GM12878 (cell line): Measurements from ENCODE around the gene ARAP1. TPM values are rescaled to one million over a fixed set of nuclear protein-coding genes. Genes with fewer than 3 reads are reported as not detected.

Experiments used
- ATAC-seq: fragments of 200-7000 bp; cut with Tn5 transposase; 3 replicates; pipeline ENCODE4 v1.9.1; 2020; ENCODE audit warnings: mild to moderate bottlenecking, moderate library complexity
- BruUV-seq: library from RNA; stranded (reverse); fragments of 400-500 nt; replicated peaks from 2 replicates; lab custom pipeline; 2021; lab: Mats Ljungman, UMichigan
- CTCF ChIA-PET: fragments of 300-600 bp; sonication (Branson Sonifier 250); formaldehyde crosslinking; extraction: SDS; loops from one replicate; lab custom pipeline; 2021; ENCODE audit warnings: inconsistent platforms; lab: Yijun Ruan, JAX
- POLR2A ChIA-PET: fragments of 350-600 bp; formaldehyde crosslinking; extraction: SDS; loops from one replicate; lab custom pipeline; 2021; ENCODE audit warnings: inconsistent platforms; lab: Charles Lee
- RAD21 ChIA-PET: fragments of 300-600 bp; sonication (Branson Sonifier 250); formaldehyde crosslinking; loops from one replicate; lab custom pipeline; 2023; ENCODE audit warnings: antibody characterized with exemption; ENCODE audit not compliant: unreplicated experiment; lab: Charles Lee
- SMC1A ChIA-PET: fragments of 300-600 bp; sonication (Branson Sonifier 250); formaldehyde crosslinking; loops from one replicate; lab custom pipeline; 2023; ENCODE audit not compliant: unreplicated experiment, uncharacterized antibody; lab: Charles Lee
- DNase-seq: peaks from one replicate; pipeline ENCODE4 v3.0.0-alpha.2; 2011; ENCODE audit warnings: low read depth, low spot score
- FAIRE-seq: peaks from 3 replicates; lab custom pipeline; 2011; peaks lifted over from hg19 to GRCh38; lab: Jason Lieb, UNC
- H2AFZ ChIP-seq: 2 replicates; pipeline ENCODE4 v1.6.0; 2011; ENCODE audit warnings: low read depth, low read length, control low read depth; ENCODE audit not compliant: control insufficient read depth
- H3K27ac ChIP-seq: 2 replicates; pipeline ENCODE4 v1.5.1; 2011; ENCODE audit warnings: control low read depth; ENCODE audit not compliant: control insufficient read depth, insufficient read depth
- H3K27me3 ChIP-seq, 2 experiments: replicated peaks in 1 of 2; 2 replicates each; pipeline versions ENCODE4 v1.6.0 to v1.6.1; 2011; ENCODE audit warnings: low read length in 1 of 2; ENCODE audit not compliant: control insufficient read depth in 2 of 2, insufficient read depth in 2 of 2
- H3K36me3 ChIP-seq, 2 experiments: 2 replicates each; pipeline ENCODE4 v1.5.1; 2011; ENCODE audit warnings: low read length in 1 of 2; ENCODE audit not compliant: control insufficient read depth in 2 of 2, insufficient read depth in 2 of 2
- H3K4me1 ChIP-seq: 2 replicates; pipeline ENCODE4 v1.6.1; 2011; ENCODE audit warnings: mild to moderate bottlenecking, low read length, moderate library complexity, mixed read lengths; ENCODE audit not compliant: control insufficient read depth, insufficient read depth
- H3K4me2 ChIP-seq: 2 replicates; pipeline ENCODE4 v1.6.0; 2011; ENCODE audit warnings: control low read depth; ENCODE audit not compliant: control insufficient read depth, insufficient read depth
- H3K4me3 ChIP-seq: fragments of 200-600 bp; sonication (generic); 2 replicates; pipeline ENCODE4 v1.5.1; 2016
- H3K79me2 ChIP-seq: 2 replicates; pipeline ENCODE4 v1.6.0; 2011; ENCODE audit warnings: low read length; ENCODE audit not compliant: control insufficient read depth, insufficient read depth
- H3K9ac ChIP-seq: 2 replicates; pipeline ENCODE4 v1.8.0; 2011; ENCODE audit warnings: low read length, control low read depth, mixed read lengths; ENCODE audit not compliant: control insufficient read depth, insufficient read depth
- H3K9me3 ChIP-seq: replicated peaks from 3 replicates; pipeline ENCODE4 v1.5.1; 2011; ENCODE audit warnings: mild to moderate bottlenecking, low read length; ENCODE audit not compliant: control insufficient read depth, insufficient read depth
- H4K20me1 ChIP-seq: 2 replicates; pipeline ENCODE4 v1.6.0; 2011; ENCODE audit not compliant: control insufficient read depth, insufficient read depth
- E2F8 ChIP-seq: fragments of 450-650 bp; IDR thresholded peaks from 2 replicates; pipeline ENCODE4 v1.6.1; 2018; ENCODE audit warnings: mild to moderate bottlenecking, low read depth, moderate library complexity; ENCODE audit not compliant: partially characterized antibody
- HDAC2 ChIP-seq: fragments of 200-600 bp; sonication (generic); IDR thresholded peaks from 2 replicates; pipeline ENCODE4 v1.6.1; 2017
- HDAC6 ChIP-seq: fragments of 200-600 bp; sonication (generic); IDR thresholded peaks from one replicate; pipeline ENCODE4 v1.8.0; 2017; ENCODE audit warnings: antibody characterized with exemption; ENCODE audit not compliant: unreplicated experiment
- HSF1 ChIP-seq: fragments of 150-350 bp; IDR thresholded peaks from 2 replicates; pipeline ENCODE4 v1.6.1; 2014; ENCODE audit warnings: mild to moderate bottlenecking, low read depth, low read length
- KLF5 ChIP-seq: fragments of 450-650 bp; IDR thresholded peaks from 2 replicates; pipeline ENCODE4 v1.6.1; 2014; ENCODE audit warnings: mild to moderate bottlenecking; ENCODE audit not compliant: partially characterized antibody
- MTA2 ChIP-seq: fragments of 450-650 bp; IDR thresholded peaks from 2 replicates; pipeline ENCODE4 v1.6.1; 2016; ENCODE audit warnings: low read depth, mild to moderate bottlenecking, moderate library complexity
- NR2F1 ChIP-seq: fragments of 450-650 bp; conservative IDR thresholded peaks from 2 replicates; pipeline ENCODE4 v1.6.1; 2017; ENCODE audit warnings: mild to moderate bottlenecking
- POLR2AphosphoS5 ChIP-seq: IDR thresholded peaks from 2 replicates; pipeline ENCODE4 v1.6.1; 2011; ENCODE audit warnings: mild to moderate bottlenecking, low read length, inconsistent platforms
- RAD51 ChIP-seq: fragments of 450-650 bp; IDR thresholded peaks from 2 replicates; pipeline ENCODE4 v1.6.1; 2016; ENCODE audit warnings: moderate library complexity, mild to moderate bottlenecking, inconsistent platforms
- SIN3A ChIP-seq: IDR thresholded peaks from 2 replicates; pipeline ENCODE4 v1.6.1; 2012; ENCODE audit warnings: low read depth, low read length, improper control_type of control experiment
- SMAD1 ChIP-seq: fragments of 450-650 bp; IDR thresholded peaks from 2 replicates; pipeline ENCODE4 v1.6.1; 2018; ENCODE audit warnings: mild to moderate bottlenecking, low read depth; ENCODE audit not compliant: partially characterized antibody
- SMARCA5 ChIP-seq: fragments of 450-650 bp; IDR thresholded peaks from 2 replicates; pipeline ENCODE4 v1.6.1; 2017; ENCODE audit warnings: mild to moderate bottlenecking
- ZBED1 ChIP-seq: IDR thresholded peaks from 2 replicates; pipeline ENCODE4 v1.6.1; 2016; ENCODE audit warnings: borderline replicate concordance
- ZBTB40 ChIP-seq: fragments of 450-650 bp; IDR thresholded peaks from 2 replicates; pipeline ENCODE4 v1.6.1; 2016; ENCODE audit warnings: mild to moderate bottlenecking, moderate library complexity, borderline replicate concordance
- ZNF384 ChIP-seq: IDR thresholded peaks from 2 replicates; pipeline ENCODE4 v1.6.1; 2012; ENCODE audit warnings: low read depth, mild to moderate bottlenecking, low read length, improper control_type of control experiment, borderline replicate concordance
- WGBS: methylation state at CpG from one replicate; pipeline ENCODE4 v1.1.6; 2016; ENCODE audit warnings: low lambda C conversion rate; ENCODE audit not compliant: insufficient replicate concordance, insufficient coverage; ENCODE audit errors: missing lambda C conversion rate; 5-methylcytosine and 5-hydroxymethylcytosine counted together
- in situ Hi-C: fragments of 300-500 bp; cut with MboI; formaldehyde crosslinking; loops from 9 replicates; pipeline ENCODE4 v1.14.3; 2018; ENCODE audit warnings: mixed read lengths
- intact Hi-C: fragments of 100-400 bp; cut with micrococcal nuclease; formaldehyde crosslinking; loops from one replicate; pipeline ENCODE4 v1.14.2; 2022; ENCODE audit not compliant: unreplicated experiment
- polyA plus RNA-seq, 11 experiments: library from polyadenylated mRNA; depleted of rRNA in 4 of 11; unstranded in 6 of 11; stranded (reverse) in 5 of 11; fragments of >200 nt; fragmentation: Nextera tagmentation in 4 of 11; fragmentation: Illumina TruSeq in 1 of 11; extraction: Ambion mirVana in 4 of 11; extraction: Trizol in 1 of 11; gene quantifications; 1 replicate in 1 of 11; 2 replicates in 10 of 11; pipeline versions ENCODE4 v1.2.1 to v1.2.3, GENCODE V29; 2011 to 2016; ENCODE audit warnings: inconsistent platforms in 2 of 11, missing spikeins in 2 of 11, low read depth in 1 of 11
- total RNA-seq, 4 experiments: library from RNA; depleted of rRNA in 3 of 4; stranded (reverse); fragments of >200 nt in 3 of 4; fragmentation: Illumina TruSeq in 1 of 4; extraction: Trizol in 1 of 4; gene quantifications; 2 replicates each; pipeline versions ENCODE4 v1.2.1 to v1.2.3, GENCODE V29; 2013 to 2021

The ARAP1 gene
- total and polyA plus RNA-seq, 10 of the 15 experiments (the other 5 are each of a cell fraction or from before 2014, with no cell fraction given) = 0.55 to 102 (median 51.0) TPM

GRCh38 chr11:72692498-72693237 lies 59.5 kb downstream of the ARAP1 start:
- Histone ChIP-seq H2AFZ (no peak overlapping the region), H3K27me3 (no peaks in the 10 kb centered on the region), H3K4me1 (no peaks in the 10 kb centered on the region), H3K4me2 (no peak overlapping the region), H3K9me3 (no peaks in the 10 kb centered on the region), H3K27ac (no peak overlapping the region), H3K4me3 (no peak overlapping the region), H3K79me2 (no peaks in the 10 kb centered on the region), H3K36me3 (peaks cover 42 to 46% of the 10 kb centered on the region in 2 experiments), H4K20me1 (no peaks in the 10 kb centered on the region), H3K9ac (no peak overlapping the region)
- DNase-seq = no peak
- ATAC-seq = no peak
- CTCF ChIA-PET = interaction anchor here (1.1 kb wide), 2 partner anchors 8 to 10 kb away, joined by 4 read pairs; no protein-coding TSS in a partner anchor
- TF ChIP-seq MTA2 (no peak), HDAC6 (no peak), POLR2AphosphoS5 (no peak), ZNF384 (no peak), SMAD1 (no peak), HDAC2 (no peak), KLF5 (no peak), ZBTB40 (no peak), ZBED1 (no peak), HSF1 (no peak), NR2F1 (no peak), SMARCA5 (no peak), E2F8 (no peak), RAD51 (no peak), SIN3A (no peak)
- no peak for FAIRE-seq
- WGBS = 98% methylated on average over 9 of the region's 9 CpGs
- POLR2A ChIA-PET = no interaction called here
- intact Hi-C loops (no loop called here), in situ Hi-C loops (no loop called here)
- RAD21 ChIA-PET = no interaction called here
- SMC1A ChIA-PET = no interaction called here
- BruUV-seq = no TSS peak
